ENCODE results near the gene GLB1L3.
"Not testable (repeated sequence)": the region's sequence is repeated elsewhere in the genome, so short reads cannot be mapped to it uniquely, and the experiment has no call there.

Gene GLB1L3

GRCh38 chr11:134250675-134251074 lies 25.5 kb upstream of the GLB1L3 start:
- DNase-seq (ENCODE audit: low read depth), result no peak

GRCh38 chr11:134252346-134253187 lies 23.6 kb upstream of the GLB1L3 start:
- DNase-seq (ENCODE audit: low read depth), result peak; percentile 28

- peak; percentile 74 for DNase-seq (ENCODE audit: low read depth)
Observed at GRCh38 chr11:134253188-134253993, 22.8 kb upstream of the GLB1L3 start, which contains the start of the genes ACAD8 and THYN1. ACAD8 (plus strand) TSS chr11:134253568; CDS start chr11:134253601, 33 bp downstream. THYN1 (minus strand) TSS chr11:134253352; CDS start chr11:134252882, 470 bp downstream.

GRCh38 chr11:134254433-134255183 lies 21.6 kb upstream of the GLB1L3 start:
- no peak for DNase-seq (ENCODE audit: low read depth)

- DNase-seq (ENCODE audit: low read depth), result not testable (repeated sequence)
Observed at GRCh38 chr11:134255184-134255561, 21.0 kb upstream of the GLB1L3 start.

GRCh38 chr11:134257101-134257500 lies 19.1 kb upstream of the GLB1L3 start:
- no peak for DNase-seq (ENCODE audit: low read depth)

- no peak for DNase-seq (ENCODE audit: low read depth)
Observed at GRCh38 chr11:134258577-134258976, 17.6 kb upstream of the GLB1L3 start.

GRCh38 chr11:134260503-134260902 lies 15.7 kb upstream of the GLB1L3 start:
- DNase-seq (ENCODE audit: low read depth), result no peak

GRCh38 chr11:134260983-134261382 lies 15.2 kb upstream of the GLB1L3 start:
- DNase-seq (ENCODE audit: low read depth), result no peak

- DNase-seq (ENCODE audit: low read depth), result no peak
Observed at GRCh38 chr11:134261626-134262488, 14.3 kb upstream of the GLB1L3 start.

- DNase-seq (ENCODE audit: low read depth), result no peak
Observed at GRCh38 chr11:134264966-134265764, 11.0 kb upstream of the GLB1L3 start.

- DNase-seq (ENCODE audit: low read depth), result no peak
Observed at GRCh38 chr11:134266440-134266839, 9.7 kb upstream of the GLB1L3 start.

GRCh38 chr11:134266841-134267251 lies 9.3 kb upstream of the GLB1L3 start:
- DNase-seq (ENCODE audit: low read depth), result peak; percentile 79

- no peak for DNase-seq (ENCODE audit: low read depth)
Observed at GRCh38 chr11:134267461-134267860, 8.7 kb upstream of the GLB1L3 start.

- DNase-seq (ENCODE audit: low read depth), result no peak
Observed at GRCh38 chr11:134267966-134268365, 8.2 kb upstream of the GLB1L3 start.

GRCh38 chr11:134270250-134270714 lies 5.9 kb upstream of the GLB1L3 start:
- DNase-seq (ENCODE audit: low read depth), result no peak

GRCh38 chr11:134271978-134272377 lies 4.2 kb upstream of the GLB1L3 start:
- no peak for DNase-seq (ENCODE audit: low read depth)

- no peak for DNase-seq (ENCODE audit: low read depth)
Observed at GRCh38 chr11:134272381-134273316, 3.5 kb upstream of the GLB1L3 start.

- no peak for DNase-seq (ENCODE audit: low read depth)
Observed at GRCh38 chr11:134273317-134273712, 2.9 kb upstream of the GLB1L3 start.
